GM10248 (cell line): Measurements from ENCODE around the gene SOX5.
"Not testable (repeated sequence)": the region's sequence is repeated elsewhere in the genome, so short reads cannot be mapped to it uniquely, and the experiment has no call there.

ENCODE experiments used
- CTCF ChIA-PET: fragments of 300-600 bp; sonication (Branson Sonifier 250); formaldehyde crosslinking; extraction: SDS; loops from one replicate; lab custom pipeline; 2021; ENCODE audit warnings: antibody characterized with exemption; lab: Yijun Ruan, JAX
- POLR2A ChIA-PET: fragments of 350-650 bp; sonication (Branson Sonifier 250); formaldehyde crosslinking; extraction: SDS; loops from one replicate; lab custom pipeline; 2020; ENCODE audit warnings: antibody characterized with exemption; lab: Yijun Ruan, JAX
- DNase-seq: peaks from one replicate; pipeline ENCODE4 v3.0.0; 2012; ENCODE audit errors: extremely low spot score
- TF ChIP-seq, protein P1 (sequence below): IDR thresholded peaks from 2 replicates; pipeline ENCODE4 v1.5.1; 2012; ENCODE audit warnings: mild to moderate bottlenecking, low read depth; ENCODE audit errors: extremely low read depth, missing control alignments, control extremely low read depth

Gene SOX5

DNA sequence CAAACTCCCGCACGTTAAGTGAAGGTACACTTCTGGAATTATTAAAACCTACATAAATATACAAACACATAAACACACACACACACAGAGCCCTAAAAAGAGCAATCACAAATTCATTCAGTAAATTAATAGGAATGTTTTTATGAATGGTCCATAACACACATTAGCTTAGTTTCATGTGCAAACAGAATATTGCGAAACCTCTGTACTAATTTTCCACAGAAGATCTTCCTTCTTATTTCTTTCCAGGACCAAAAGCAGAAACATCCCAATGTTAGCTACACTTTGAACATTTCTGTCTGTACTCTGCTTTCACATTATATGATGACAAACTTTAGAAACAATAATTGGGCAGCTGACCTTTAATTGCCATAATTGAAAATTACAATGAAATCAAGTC is 101.6 kb downstream of the SOX5 start:
- CTCF ChIA-PET: no interaction called here
- DNase-seq: no peak
- POLR2A ChIA-PET: no interaction called here
- TF ChIP-seq, protein P1, sequence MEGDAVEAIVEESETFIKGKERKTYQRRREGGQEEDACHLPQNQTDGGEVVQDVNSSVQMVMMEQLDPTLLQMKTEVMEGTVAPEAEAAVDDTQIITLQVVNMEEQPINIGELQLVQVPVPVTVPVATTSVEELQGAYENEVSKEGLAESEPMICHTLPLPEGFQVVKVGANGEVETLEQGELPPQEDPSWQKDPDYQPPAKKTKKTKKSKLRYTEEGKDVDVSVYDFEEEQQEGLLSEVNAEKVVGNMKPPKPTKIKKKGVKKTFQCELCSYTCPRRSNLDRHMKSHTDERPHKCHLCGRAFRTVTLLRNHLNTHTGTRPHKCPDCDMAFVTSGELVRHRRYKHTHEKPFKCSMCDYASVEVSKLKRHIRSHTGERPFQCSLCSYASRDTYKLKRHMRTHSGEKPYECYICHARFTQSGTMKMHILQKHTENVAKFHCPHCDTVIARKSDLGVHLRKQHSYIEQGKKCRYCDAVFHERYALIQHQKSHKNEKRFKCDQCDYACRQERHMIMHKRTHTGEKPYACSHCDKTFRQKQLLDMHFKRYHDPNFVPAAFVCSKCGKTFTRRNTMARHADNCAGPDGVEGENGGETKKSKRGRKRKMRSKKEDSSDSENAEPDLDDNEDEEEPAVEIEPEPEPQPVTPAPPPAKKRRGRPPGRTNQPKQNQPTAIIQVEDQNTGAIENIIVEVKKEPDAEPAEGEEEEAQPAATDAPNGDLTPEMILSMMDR: no peak

DNA sequence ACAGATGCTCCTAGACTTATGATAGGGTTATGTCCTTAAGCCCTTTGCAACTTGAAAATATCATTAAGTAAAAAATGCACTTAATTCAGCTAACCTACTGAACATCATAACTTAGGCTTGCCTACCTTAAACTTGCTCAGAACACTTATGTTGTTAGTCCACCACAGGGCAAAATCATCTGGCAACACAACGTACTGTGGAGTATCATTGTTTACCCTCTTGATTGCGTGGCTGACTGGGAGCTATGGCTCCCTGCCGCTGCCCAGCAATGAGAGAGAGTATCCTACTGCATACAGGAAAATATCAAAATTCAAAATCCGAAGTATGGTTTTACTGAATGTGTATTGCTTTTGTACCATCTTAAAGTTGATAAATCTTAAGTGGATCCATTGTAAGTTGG is 105.5 kb downstream of the SOX5 start:
- DNase-seq: no peak
- ChIA-PET POLR2A (no interaction called here), CTCF (no interaction called here)
- TF ChIP-seq, protein P1: no peak

DNA sequence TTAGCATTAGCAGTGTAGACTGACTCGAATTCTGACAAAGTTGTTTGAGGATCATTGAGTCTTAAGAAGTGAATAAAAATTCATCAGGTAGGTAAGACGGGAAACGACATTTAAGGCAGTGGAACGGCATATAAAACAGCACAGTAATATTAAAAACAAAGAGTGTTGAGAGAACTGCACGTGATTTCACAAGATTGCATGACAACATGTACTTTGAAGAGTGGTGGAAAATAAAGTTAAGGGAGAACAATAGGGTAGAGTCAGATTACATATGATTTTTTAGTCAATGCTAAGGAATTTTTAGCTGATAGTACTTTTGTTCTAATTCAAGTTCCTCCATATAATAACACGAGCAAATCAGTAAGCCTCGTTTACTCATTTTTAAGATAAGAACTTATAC is 115.4 kb downstream of the SOX5 start:
- TF ChIP-seq, protein P1: no peak
- ChIA-PET POLR2A (no interaction called here), CTCF (no interaction called here)
- no peak for DNase-seq

DNA sequence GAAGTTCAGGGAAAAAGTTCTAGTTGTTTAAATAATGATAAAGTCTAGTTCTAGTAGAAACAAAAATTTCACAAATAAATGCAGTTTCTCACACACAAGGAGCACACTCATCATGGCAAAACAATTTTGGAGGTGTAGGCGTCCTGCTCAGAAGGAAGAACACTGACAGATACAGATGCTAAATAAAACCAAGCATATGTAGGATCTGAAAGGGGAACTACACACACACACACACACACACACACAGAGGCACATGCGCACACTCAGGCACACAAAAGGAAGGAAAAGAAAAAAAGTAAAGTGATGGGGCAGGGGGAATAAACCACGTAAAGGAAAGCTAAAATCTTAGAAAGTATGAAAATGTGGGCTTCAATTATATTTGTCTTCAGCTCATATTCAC is 117.7 kb downstream of the SOX5 start:
- ChIA-PET POLR2A (no interaction called here), CTCF (no interaction called here)
- no peak for DNase-seq
- TF ChIP-seq, protein P1: no peak

DNA sequence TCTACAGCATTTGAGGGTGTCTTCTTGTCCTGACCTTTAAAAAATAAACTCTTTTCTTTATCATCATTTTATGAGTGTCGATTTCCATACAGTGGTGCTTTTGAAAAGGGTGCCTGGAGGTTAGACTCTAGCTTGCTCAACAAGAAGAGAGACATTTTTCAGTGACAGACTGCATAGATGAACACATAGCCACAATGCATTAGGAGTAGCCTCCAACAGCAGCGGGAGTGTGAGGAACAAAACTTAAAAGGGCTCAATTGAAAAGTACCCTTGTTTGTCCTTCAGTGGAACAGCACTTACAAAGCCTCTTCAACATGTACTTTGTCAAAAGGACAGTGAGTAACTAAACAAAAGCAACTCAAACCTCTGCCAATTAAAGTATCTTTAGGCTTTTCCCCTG is 119.3 kb downstream of the SOX5 start:
- ChIA-PET POLR2A (no interaction called here), CTCF (no interaction called here)
- TF ChIP-seq, protein P1: no peak
- DNase-seq: no peak

DNA sequence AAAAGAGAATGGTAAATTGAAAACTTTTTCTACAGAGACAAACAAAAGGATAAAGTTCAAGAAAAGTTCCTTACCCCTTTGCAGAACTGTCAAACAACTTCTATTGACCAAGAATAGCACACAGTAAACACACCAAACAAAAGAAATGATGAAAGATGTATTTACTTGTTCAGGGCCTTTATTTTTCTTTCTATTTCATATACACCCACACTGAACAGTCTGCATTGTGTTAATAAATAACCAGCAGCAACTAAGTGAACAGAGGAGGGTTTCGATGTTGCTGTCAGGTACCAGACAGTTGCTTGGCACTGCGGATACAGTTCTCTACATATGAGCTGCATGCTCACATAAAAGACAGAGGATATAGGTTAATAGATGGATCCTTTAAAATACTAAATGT is 122.1 kb downstream of the SOX5 start:
- TF ChIP-seq, protein P1: no peak
- ChIA-PET CTCF (no interaction called here), POLR2A (no interaction called here)
- DNase-seq: no peak

DNA sequence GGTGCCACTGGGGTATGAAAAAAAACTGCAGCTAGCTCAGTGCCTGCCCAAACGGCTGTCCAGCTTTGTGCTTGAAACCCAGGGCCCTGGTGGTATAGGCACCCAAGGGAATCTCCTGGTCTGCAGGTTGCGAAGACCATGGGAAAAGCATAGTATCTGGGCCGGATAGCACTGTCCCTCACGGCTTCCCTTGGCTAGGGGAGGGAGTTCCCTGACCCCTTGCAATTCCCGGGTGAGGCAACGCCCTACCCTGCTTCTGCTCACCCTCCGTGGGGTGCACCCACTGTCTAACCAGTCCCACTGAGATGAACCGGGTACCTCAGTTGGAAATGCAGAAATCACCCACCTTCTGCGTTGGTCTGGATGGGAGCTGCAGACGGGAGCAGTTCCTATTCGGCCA is 124.3 kb downstream of the SOX5 start:
- POLR2A ChIA-PET, CTCF ChIA-PET, DNase-seq: not testable (repeated sequence)
